K562 (cell line): ENCODE data around the gene PDK3. TPM values are rescaled to one million over a fixed set of nuclear protein-coding genes. Genes with fewer than 3 reads are reported as not detected.

Source experiments
- KLF10 ChIP-seq: fragments of 250-450 bp; sonication (Bioruptor Pico); IDR thresholded peaks from 2 replicates; pipeline ENCODE4 v1.6.1; 2021; ENCODE audit warnings: matching md5 sums
- MGA ChIP-seq: fragments of 450-650 bp; IDR thresholded peaks from 2 replicates; pipeline ENCODE4 v1.6.1; 2016; ENCODE audit warnings: mild to moderate bottlenecking, moderate library complexity
- USF2 ChIP-seq: sonication (generic); formaldehyde crosslinking; IDR thresholded peaks from 2 replicates; pipeline ENCODE4 v1.5.0; 2020; ENCODE audit warnings: missing genetic modification reagents
- polyA plus RNA-seq, 8 experiments: library from polyadenylated mRNA; depleted of rRNA in 4 of 8; stranded (reverse) in 5 of 8; unstranded in 3 of 8; fragments of >200 nt; fragmentation: Nextera tagmentation in 2 of 8; fragmentation: Illumina TruSeq in 1 of 8; extraction: Ambion mirVana in 2 of 8; extraction: Trizol in 1 of 8; gene quantifications; 2 replicates each; pipeline versions ENCODE4 v1.2.1 to v1.2.3, GENCODE V29; 2011 to 2014; ENCODE audit warnings: inconsistent platforms in 1 of 8, missing spikeins in 1 of 8
- total RNA-seq, 7 experiments: library from RNA; depleted of rRNA in 6 of 7; stranded (reverse); fragments of >200 nt in 6 of 7; fragmentation: Illumina TruSeq in 2 of 7; extraction: Trizol in 2 of 7; gene quantifications; 2 replicates each; pipeline versions ENCODE4 v1.2.1 to v1.2.3, GENCODE V29; 2011 to 2021; ENCODE audit warnings: low replicate concordance in 1 of 7

Gene PDK3
- total and polyA plus RNA-seq, 9 of the 15 experiments (the other 6 are each of a cell fraction or from before 2014, with no cell fraction given) = 0.20 to 4.9 (median 0.95) TPM

- TF ChIP-seq KLF10 (CRISPR knock-in tag) (no peak), MGA (peak; percentile 77), USF2 (CRISPR knock-in tag) (peak; percentile 36; the same call in 1 of the 2 replicates)
- TF ChIP-seq, all 486 proteins: peak for 36
Observed at GRCh38 chrX:24464836-24465531, at the start of gene PDK3 (continued).
